OCI-LY1 (cell line): Measurements from ENCODE around the gene ZNF346.

Source experiments
- CTCF ChIP-seq: fragments of 200-600 bp; sonication (generic), shearing (Covaris generic); IDR thresholded peaks from 2 replicates; pipeline ENCODE4 v1.5.1; 2017; ENCODE audit warnings: mild to moderate bottlenecking, antibody characterized with exemption, low read length, moderate library complexity, mixed read lengths
- EZH2 ChIP-seq: fragments of 200-600 bp; sonication (generic), shearing (Covaris generic); IDR thresholded peaks from 2 replicates; pipeline ENCODE4 v1.8.0; 2017; ENCODE audit warnings: borderline replicate concordance, mixed run types, mild to moderate bottlenecking, antibody characterized with exemption, low read length, moderate library complexity, mixed read lengths

- no peak for TF ChIP-seq CTCF
- TF ChIP-seq EZH2 = no peak
Measured at GRCh38 chr5:177003649-177004048, 18.8 kb upstream of the ZNF346 start.
